Measurements from ENCODE around the gene TIAL1.
"Not testable (repeated sequence)": the region's sequence is repeated elsewhere in the genome, so short reads cannot be mapped to it uniquely, and the experiment has no call there.

The TIAL1 gene, protein sequence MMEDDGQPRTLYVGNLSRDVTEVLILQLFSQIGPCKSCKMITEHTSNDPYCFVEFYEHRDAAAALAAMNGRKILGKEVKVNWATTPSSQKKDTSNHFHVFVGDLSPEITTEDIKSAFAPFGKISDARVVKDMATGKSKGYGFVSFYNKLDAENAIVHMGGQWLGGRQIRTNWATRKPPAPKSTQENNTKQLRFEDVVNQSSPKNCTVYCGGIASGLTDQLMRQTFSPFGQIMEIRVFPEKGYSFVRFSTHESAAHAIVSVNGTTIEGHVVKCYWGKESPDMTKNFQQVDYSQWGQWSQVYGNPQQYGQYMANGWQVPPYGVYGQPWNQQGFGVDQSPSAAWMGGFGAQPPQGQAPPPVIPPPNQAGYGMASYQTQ

DNA sequence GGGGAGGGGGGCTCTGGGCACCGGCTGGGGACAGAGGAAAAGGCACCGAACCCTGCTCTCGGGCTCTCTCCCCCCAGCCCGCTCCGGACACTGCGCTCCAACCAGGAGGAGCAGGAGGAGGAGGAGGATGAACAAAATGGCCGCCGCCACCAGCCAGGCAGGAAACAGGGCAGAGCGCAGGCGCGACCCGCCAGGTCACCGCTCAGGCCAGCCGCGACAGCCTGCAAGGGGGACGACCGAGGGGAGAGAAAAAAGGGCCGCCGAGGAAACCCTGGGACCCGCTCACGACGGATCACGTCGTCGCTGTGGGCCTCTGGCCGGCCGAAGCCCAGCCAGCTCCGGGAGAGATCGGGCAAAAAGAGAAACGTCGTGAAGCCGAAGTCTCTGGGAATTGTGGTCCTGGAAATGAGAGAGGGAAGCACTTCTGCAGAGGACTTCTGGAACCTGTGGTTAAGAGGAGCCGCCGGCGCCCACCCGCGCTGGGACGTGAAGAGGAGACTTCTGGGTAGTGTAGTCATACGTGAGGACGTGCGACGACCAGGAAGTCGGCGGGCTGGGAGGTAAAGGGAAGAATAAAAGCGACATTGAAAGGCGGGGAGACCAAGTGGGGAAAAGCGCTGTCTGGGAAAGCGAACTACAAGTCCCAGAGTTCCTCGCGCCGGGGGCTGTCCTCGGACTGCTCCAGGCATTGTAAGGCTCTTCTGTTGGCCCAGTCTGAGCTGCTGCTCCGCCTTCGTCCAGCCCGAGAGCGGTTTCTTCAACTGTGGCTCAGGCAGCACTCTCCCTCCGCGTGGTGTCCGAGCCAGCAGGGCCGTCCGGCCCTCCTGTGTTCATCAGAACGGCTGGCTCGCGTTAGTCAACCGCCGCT, at the start of gene TIAL1:
TSS of gene TIAL1 (minus strand) at position 428 of the 868 bp plus-strand sequence. CDS start 499 bp downstream, outside the sequence.
- DNase-seq (ENCODE audit: low read depth) = peak; percentile 88

DNA sequence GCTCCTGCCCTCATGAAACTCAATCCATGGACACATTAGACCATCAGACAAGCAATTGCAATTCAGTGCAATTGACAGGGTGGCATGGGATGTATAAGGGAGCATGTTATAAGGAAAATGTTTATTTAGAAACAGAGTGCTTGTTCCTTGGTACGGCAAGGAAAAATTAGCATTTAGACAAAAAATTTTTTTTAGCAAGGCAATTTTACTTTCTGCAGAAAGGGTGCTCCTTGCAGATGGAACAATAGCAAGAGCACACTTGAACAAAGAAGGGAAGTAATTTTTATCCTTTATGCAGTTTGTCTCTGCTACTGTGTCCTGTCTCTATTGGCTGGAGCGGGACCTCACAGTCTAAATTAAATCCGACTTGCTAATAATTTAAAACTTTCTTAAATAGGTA, 48.2 kb upstream of the TIAL1 start:
- no peak for DNase-seq (ENCODE audit: low read depth)

GRCh38 chr10:119644205-119644814, 47.5 kb upstream of the TIAL1 start:
- no peak for DNase-seq (ENCODE audit: low read depth)

- no peak for DNase-seq (ENCODE audit: low read depth)
Observed at GRCh38 chr10:119643306-119644204, 46.8 kb upstream of the TIAL1 start.

DNA sequence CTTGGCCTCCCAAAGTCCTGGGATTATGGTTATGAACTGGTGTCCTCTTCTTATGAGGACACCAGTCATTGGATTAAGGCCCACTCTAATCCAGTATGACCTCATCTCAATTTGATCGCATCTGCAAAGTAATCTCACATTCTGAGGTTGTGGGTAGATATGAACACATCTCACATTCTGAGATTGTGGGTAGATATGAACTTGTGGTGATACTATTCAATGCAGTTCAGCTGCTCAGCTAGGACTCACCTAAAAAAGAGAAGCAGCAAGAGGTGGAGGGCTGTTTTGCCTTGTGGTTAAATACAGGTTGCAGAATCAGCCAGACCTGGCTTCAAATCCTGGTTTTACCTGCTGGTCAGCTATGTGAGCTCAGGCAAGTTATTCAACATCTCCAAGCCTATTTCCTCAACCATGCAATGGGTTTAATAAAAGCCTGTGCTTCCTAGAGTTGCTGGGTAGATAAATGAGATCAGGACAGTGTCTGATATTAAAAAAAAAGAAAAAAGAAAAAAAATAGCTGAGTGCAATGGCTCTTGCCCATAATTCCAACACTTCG, 45.9 kb upstream of the TIAL1 start:
- DNase-seq (ENCODE audit: low read depth) = no peak

GRCh38 chr10:119640875-119641526, 44.2 kb upstream of the TIAL1 start:
- DNase-seq (ENCODE audit: low read depth) = no peak

DNA sequence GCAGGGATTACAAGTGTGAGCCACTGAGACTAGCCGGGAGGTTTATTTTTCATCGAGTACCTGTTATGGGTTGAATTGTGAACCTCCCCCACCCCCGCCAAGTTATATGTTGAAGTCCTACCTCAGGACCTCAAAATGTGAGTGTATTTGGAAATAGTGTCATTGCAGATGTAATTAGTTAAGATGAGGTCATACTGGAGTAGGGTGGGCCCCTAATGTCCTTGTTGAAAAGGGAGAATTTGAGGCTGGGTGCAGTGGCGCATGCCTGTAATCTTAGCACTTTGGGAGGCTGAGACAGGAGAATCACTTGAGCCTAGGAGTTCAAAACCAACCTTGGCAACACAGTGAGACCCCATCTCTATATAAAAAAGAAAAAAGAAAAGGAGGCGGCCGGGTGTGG, 43.6 kb upstream of the TIAL1 start:
- no peak for DNase-seq (ENCODE audit: low read depth)

- no peak for DNase-seq (ENCODE audit: low read depth)
Observed at GRCh38 chr10:119638982-119639381, 42.2 kb upstream of the TIAL1 start.

- no peak for DNase-seq (ENCODE audit: low read depth)
Observed at GRCh38 chr10:119637631-119638030, 40.9 kb upstream of the TIAL1 start.

DNA sequence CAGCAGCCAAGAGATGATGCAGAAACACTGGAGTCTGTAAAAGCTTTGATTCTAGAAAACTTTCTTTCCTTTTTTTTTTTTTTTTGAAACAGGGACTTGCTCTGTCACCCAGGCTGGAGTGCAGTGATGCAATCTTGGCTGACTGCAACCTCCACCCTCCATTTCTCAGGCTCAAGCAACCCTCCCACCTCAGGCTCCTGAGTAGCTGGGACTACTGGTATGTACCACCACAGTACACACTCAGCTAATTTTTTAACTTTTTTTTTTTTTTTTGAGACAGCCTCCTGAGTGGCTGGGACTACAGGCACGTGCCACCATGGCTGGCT, 37.4 kb upstream of the TIAL1 start:
- no peak for DNase-seq (ENCODE audit: low read depth)

GRCh38 chr10:119633538-119634218, 36.9 kb upstream of the TIAL1 start:
- no peak for DNase-seq (ENCODE audit: low read depth)

GRCh38 chr10:119630300-119630699, 33.5 kb upstream of the TIAL1 start:
- DNase-seq (ENCODE audit: low read depth) = no peak

GRCh38 chr10:119625570-119626280, 29.0 kb upstream of the TIAL1 start:
- DNase-seq (ENCODE audit: low read depth) = no peak

DNA sequence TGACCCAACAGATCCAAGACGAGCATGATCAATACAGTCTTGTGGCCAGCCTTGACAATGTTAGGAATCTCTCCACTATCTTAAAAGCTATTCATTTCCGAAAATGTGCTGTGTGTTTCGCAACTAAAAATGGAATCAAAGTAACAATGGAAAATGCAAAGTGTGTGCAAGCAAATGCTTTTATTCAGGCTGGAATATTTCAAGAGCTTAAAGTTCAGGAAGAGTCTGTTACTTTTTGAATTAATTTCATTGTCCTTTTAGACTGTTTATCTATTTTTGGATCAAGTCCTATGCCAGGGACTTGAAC, 24.3 kb upstream of the TIAL1 start:
- no peak for DNase-seq (ENCODE audit: low read depth)

DNA sequence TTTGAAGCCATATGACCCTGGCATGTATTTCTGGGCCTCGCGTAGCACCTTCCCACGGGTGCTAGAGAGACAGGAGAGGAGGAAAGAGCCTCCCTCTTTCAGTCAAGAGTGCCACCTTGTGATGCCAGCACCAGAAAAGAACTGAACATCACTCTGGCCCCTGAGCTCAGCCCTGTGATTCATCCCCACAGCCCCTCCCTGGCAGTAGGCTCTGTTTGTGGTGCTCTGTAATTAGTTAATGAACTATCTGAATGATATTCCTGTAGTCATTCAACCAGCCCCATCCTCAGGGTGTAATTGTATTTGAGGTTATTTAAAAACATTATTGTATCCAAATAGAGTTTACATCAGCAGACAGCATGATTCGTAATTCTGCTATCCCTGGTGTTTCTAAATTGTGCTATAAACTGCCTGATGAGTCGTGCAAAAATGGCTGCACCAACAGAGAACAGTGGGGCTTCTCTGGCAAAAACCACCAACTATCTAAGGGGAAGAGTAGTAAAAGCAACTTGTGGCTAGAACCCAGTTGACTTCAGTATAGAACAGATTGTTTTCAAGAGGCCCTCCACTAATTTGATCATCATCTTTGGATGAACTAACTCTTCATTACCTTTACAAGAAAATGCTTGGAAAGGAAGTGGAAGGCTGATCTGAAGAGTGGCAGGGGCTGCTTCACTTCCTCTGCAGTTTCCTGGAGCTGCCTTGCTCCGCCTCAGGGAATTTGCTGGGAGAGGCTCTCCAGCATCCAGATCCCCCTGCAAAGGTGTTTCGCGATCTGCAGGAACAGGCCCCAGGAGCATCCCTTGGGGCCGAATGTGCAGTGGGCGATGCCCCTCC, 23.7 kb upstream of the TIAL1 start:
- no peak for DNase-seq (ENCODE audit: low read depth)

- not testable (repeated sequence) for DNase-seq (ENCODE audit: low read depth)
Observed at GRCh38 chr10:119619811-119620210, 23.0 kb upstream of the TIAL1 start.

- no peak for DNase-seq (ENCODE audit: low read depth)
Observed at GRCh38 chr10:119619215-119619614, 22.5 kb upstream of the TIAL1 start.

- DNase-seq (ENCODE audit: low read depth) = no peak
Observed at GRCh38 chr10:119616882-119617570, 20.3 kb upstream of the TIAL1 start.

Data from stimulated activated CD8-positive, alpha-beta memory T cell treated with anti-CD3 and anti-CD28 coated beads, Interleukin-4, amount 100 ng/mL, for 24 hours (primary cell).